ENCODE data around the gene CASK.

DNA sequence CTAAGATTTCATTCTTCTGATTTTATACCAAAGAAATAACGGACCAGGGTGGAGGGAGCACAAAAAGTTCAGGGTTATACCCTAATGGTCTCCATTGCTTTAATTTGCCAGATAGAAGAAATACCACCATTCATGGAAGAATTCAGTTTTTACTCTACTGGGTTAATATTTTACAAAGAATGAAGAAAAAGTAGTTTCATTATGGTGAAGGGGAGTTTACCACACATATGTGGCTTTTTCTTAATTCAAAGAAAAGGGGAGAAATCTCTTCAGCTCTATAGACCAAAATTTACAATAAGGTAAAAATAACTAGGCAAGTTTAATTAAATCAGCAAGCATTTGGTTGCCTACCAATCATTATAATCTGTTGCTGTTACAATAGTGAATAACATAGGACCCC lies 37.6 kb downstream of the CASK start:
- TF ChIP-seq POLR2A (IDR thresholded peaks at IDR 0.05; ENCODE audit: low read length) (no peak), GATA1 (IDR thresholded peaks at IDR 0.05; ENCODE audit: low read depth, low read length) (no peak)

All from erythroblast (primary cell).